Esophagus (tissue), 2 donors: ENCODE measurements around the gene MEG3. TPM values are rescaled to one million over a fixed set of nuclear protein-coding genes. Genes with fewer than 3 reads are reported as not detected.

ENCODE experiments used
- H3K27ac ChIP-seq, 2 donors: one replicate each; pipeline ENCODE4 v1.5.1; 2013; ENCODE audit warnings: low read depth in 2 of 2, mild to moderate bottlenecking in 2 of 2, inconsistent platforms in 1 of 2, low read length in 1 of 2, moderate library complexity in 1 of 2
- H3K27me3 ChIP-seq, 2 donors: one replicate each; pipeline ENCODE4 v1.6.1; 2013; ENCODE audit warnings: low read length in 2 of 2, control low read depth in 1 of 2, mild to moderate bottlenecking in 1 of 2; ENCODE audit not compliant: insufficient read depth in 2 of 2, control insufficient read depth in 1 of 2
- H3K36me3 ChIP-seq, 2 donors: one replicate each; pipeline ENCODE4 v1.6.1; 2013; ENCODE audit warnings: low read length in 1 of 2; ENCODE audit not compliant: control insufficient read depth in 2 of 2, insufficient read depth in 2 of 2
- H3K4me1 ChIP-seq, 2 donors: one replicate each; pipeline ENCODE4 v1.6.1; 2013; ENCODE audit warnings: low read length in 1 of 2; ENCODE audit not compliant: control insufficient read depth in 2 of 2, insufficient read depth in 2 of 2
- H3K4me3 ChIP-seq, 2 donors: one replicate each; pipeline ENCODE4 v1.5.1; 2013; ENCODE audit warnings: low read length in 2 of 2, mild to moderate bottlenecking in 2 of 2, low read depth in 1 of 2, moderate library complexity in 1 of 2
- H3K9me3 ChIP-seq, 2 donors: one replicate each; pipeline ENCODE4 v1.6.1; 2013; ENCODE audit warnings: mild to moderate bottlenecking in 2 of 2, low read depth in 1 of 2, low read length in 1 of 2, moderate library complexity in 1 of 2; ENCODE audit not compliant: control insufficient read depth in 2 of 2, insufficient read depth in 1 of 2
- WGBS, 2 donors: extraction: QIAGEN DNeasy Blood & Tissue Kit; methylation state at CpG; one replicate each; pipeline ENCODE4 v1.1.7; 2013; 5-methylcytosine and 5-hydroxymethylcytosine counted together
- polyA plus RNA-seq, 2 donors: library from polyadenylated mRNA; stranded (reverse); fragments of 200-250 nt; gene quantifications; one replicate each; pipeline ENCODE4 v1.2.3, GENCODE V29; 2013
- donor health status: healthy with polysubstance abuse.
- donor health status: Bipolar disorder and iron deficiency.

Gene MEG3
- polyA plus RNA-seq, 2 donors, result 9.7 to 13.9 TPM

DNA sequence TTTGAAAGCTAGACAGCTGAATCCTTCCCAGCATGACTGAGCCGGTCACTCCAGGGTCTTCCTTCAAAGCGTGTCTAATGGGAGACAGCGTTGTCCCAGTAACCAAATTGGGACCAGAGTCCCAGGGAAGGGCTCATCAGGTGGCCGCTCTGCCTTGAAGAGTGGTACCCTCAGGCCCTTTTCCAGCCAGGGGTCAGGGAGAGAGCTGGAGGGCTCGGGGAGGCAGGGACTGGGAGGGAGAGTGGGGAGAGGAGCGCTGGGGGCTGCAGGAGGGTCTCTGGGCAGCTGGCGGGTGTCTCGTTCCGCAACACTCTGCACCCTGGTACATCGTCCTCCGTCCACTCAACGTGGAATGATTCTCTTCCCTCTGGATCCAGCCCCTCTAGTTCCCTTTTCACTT, 79.2 kb downstream of the MEG3 start:
- Histone ChIP-seq H3K9me3 (peaks cover 0 to 3% of the 10 kb centered on the region in 2 donors), H3K27me3 (no peaks in the 10 kb centered on the region), H3K27ac (no peak overlapping the region), H3K4me1 (no peaks in the 10 kb centered on the region), H3K36me3 (no peaks in the 10 kb centered on the region), H3K4me3 (no peak overlapping the region)
- WGBS, 2 donors, result 82 to 88% methylated on average over 10 to 12 of the region's 12 CpGs

DNA sequence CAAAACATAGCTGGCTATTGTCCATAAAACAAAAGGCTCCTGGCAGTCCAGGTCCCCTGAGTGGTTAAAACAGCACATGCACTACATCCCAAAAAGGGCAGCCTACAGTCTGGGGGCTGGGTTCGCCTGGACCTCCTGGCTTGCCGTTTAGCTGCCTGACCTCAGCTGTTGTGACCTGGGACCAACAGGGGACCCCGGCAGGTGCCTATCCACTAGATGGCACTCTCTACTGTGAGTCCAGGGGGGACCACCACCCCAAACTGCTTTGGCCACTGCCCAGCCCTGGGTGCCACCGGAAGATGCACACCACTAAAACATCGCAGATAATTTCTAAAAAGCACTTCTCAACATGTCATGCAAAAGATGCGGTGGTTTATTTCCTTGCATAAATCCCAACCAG, 80.5 kb downstream of the MEG3 start:
- Histone ChIP-seq H3K4me1 (no peaks in the 10 kb centered on the region), H3K27me3 (no peaks in the 10 kb centered on the region), H3K27ac (no peak overlapping the region), H3K36me3 (no peaks in the 10 kb centered on the region), H3K4me3 (no peak overlapping the region), H3K9me3 (peaks cover 0 to 3% of the 10 kb centered on the region in 2 donors)
- WGBS, 2 donors, result 67 to 72% methylated on average over 6 of the region's 6 CpGs

DNA sequence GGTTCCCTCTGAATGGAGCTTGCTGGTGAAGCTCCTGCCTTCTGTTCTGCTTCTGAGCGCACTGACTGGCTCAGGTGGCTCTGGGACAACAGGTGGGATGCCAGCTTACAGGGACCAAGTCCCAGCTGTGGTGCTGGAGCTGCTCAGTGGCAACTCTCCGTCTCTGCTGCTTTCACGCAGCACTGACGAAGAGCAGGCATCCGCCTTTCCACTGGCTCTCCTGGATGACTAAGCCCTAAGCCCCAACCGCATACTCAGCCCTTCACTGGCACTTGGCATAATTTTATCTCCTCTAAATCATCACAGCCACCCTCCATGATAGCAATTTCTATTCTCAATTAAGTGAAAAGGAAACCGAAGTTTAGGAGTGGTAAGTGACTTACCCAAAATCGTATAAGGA, 81.3 kb downstream of the MEG3 start:
- 84 to 88% methylated on average over 8 of the region's 8 CpGs for WGBS, 2 donors
- Histone ChIP-seq H3K4me1 (no peaks in the 10 kb centered on the region), H3K27me3 (no peaks in the 10 kb centered on the region), H3K4me3 (no peak overlapping the region), H3K27ac (no peak overlapping the region), H3K36me3 (no peaks in the 10 kb centered on the region), H3K9me3 (no peaks in the 10 kb centered on the region)

DNA sequence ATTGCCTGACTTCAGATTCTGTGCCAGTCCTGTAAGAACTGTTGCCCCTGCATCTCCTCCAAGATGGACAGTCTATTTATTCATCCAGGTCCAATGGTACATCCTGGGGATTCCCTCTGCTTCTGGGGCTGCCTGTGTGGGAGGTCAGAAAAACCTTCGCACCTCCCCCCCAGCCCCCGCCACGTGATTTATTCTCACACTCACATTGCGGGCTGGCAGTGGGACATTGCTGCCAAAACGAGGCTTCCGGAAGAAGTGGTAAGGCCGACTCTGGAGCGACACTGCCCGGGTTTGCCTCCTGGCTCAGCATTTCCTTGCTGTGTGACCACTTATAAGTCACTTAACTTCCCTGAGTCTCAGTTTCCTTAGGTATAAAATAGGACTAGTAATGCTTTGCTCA, 83.5 kb downstream of the MEG3 start:
- Histone ChIP-seq H3K36me3 (no peaks in the 10 kb centered on the region), H3K27me3 (no peaks in the 10 kb centered on the region), H3K27ac (no peak overlapping the region), H3K4me1 (no peaks in the 10 kb centered on the region), H3K4me3 (no peak overlapping the region), H3K9me3 (no peaks in the 10 kb centered on the region)
- 89 to 90% methylated on average over 9 of the region's 9 CpGs for WGBS, 2 donors

Other genes with a start within 250 kb of the MEG3 start
- gene BEGAIN, start 238.7 kb upstream of the MEG3 start, polyA plus RNA-seq, result under 1 TPM; 0.28 to 0.88 TPM
- gene DLK1, start 99.2 kb upstream of the MEG3 start, polyA plus RNA-seq, result under 1 TPM in 1 of 2 donors, not detected in 1; 0.16 TPM
- gene RTL1, start 77.6 kb downstream of the MEG3 start, polyA plus RNA-seq, result under 1 TPM in 1 of 2 donors, not detected in 1; 0.02 TPM